CD14-positive monocyte (primary cell): ENCODE data around the gene SBF1. TPM values are rescaled to one million over a fixed set of nuclear protein-coding genes. Genes with fewer than 3 reads are reported as not detected.
A peak's percentile ranks its signal among the peaks of the same experiment; 100 is the strongest.

Source experiments
- DNase-seq, 3 donors: peaks; one replicate each; pipeline ENCODE4 v3.0.0-alpha.2; 2011 to 2022
- H2AFZ ChIP-seq: 2 replicates; pipeline ENCODE4 v1.6.0; 2012; ENCODE audit warnings: mild to moderate bottlenecking, low read depth, low read length, inconsistent platforms; ENCODE audit not compliant: insufficient read depth, poor library complexity, severe bottlenecking
- H3K27ac ChIP-seq, 2 donors: 1 replicate in 1 of 2; 2 replicates in 1 of 2; pipeline ENCODE4 v1.5.1; 2012 to 2013; ENCODE audit warnings: low read length in 2 of 2, control low read depth in 1 of 2, inconsistent platforms in 1 of 2, low read depth in 1 of 2, mild to moderate bottlenecking in 1 of 2
- H3K27me3 ChIP-seq, 2 donors: one replicate each; pipeline versions ENCODE4 v1.6.0 to v1.6.1; 2011 to 2013; ENCODE audit warnings: low read length in 2 of 2; ENCODE audit not compliant: control insufficient read depth in 2 of 2, insufficient read depth in 2 of 2
- H3K36me3 ChIP-seq, 2 donors: replicated peaks in 1 of 2; 1 replicate in 1 of 2; 2 replicates in 1 of 2; pipeline versions ENCODE4 v1.5.1 to v1.6.1; 2012 to 2013; ENCODE audit warnings: low read length in 2 of 2, control low read depth in 1 of 2, inconsistent platforms in 1 of 2, mild to moderate bottlenecking in 1 of 2; ENCODE audit not compliant: insufficient read depth in 2 of 2, control insufficient read depth in 1 of 2
- H3K4me1 ChIP-seq, 2 donors: 1 replicate in 1 of 2; 2 replicates in 1 of 2; pipeline versions ENCODE4 v1.5.1 to v1.6.1; 2012 to 2013; ENCODE audit warnings: low read length in 2 of 2, control low read depth in 1 of 2, inconsistent platforms in 1 of 2, mild to moderate bottlenecking in 1 of 2, moderate library complexity in 1 of 2; ENCODE audit not compliant: insufficient read depth in 2 of 2, control insufficient read depth in 1 of 2
- H3K4me2 ChIP-seq: replicated peaks from 2 replicates; pipeline ENCODE3; 2012; ENCODE audit warnings: low read length, moderate library complexity, mild to moderate bottlenecking; ENCODE audit not compliant: poor library complexity, severe bottlenecking; ENCODE audit errors: extremely low read depth
- H3K4me3 ChIP-seq, 3 experiments: fragments of 200-600 bp in 1 of 3; sonication (generic) in 1 of 3; replicated peaks in 1 of 3; 1 replicate in 2 of 3; 2 replicates in 1 of 3; pipeline ENCODE4 v1.5.1; 2011 to 2013; ENCODE audit warnings: low read length in 3 of 3, mild to moderate bottlenecking in 3 of 3, control low read depth in 2 of 3, low read depth in 2 of 3, inconsistent platforms in 1 of 3, moderate library complexity in 1 of 3
- H3K79me2 ChIP-seq: 2 replicates; pipeline ENCODE4 v1.6.0; 2012; ENCODE audit warnings: mild to moderate bottlenecking, control low read depth, inconsistent platforms, low read length, moderate library complexity; ENCODE audit not compliant: insufficient read depth
- H3K9ac ChIP-seq: 2 replicates; pipeline ENCODE4 v1.6.0; 2017; ENCODE audit warnings: low read length, mild to moderate bottlenecking; ENCODE audit not compliant: insufficient read depth, poor library complexity, severe bottlenecking
- H3K9me3 ChIP-seq, 2 donors: replicated peaks in 1 of 2; 1 replicate in 1 of 2; 2 replicates in 1 of 2; pipeline versions ENCODE4 v1.5.1 to v1.6.1; 2012 to 2013; ENCODE audit warnings: low read length in 2 of 2, control low read depth in 1 of 2; ENCODE audit not compliant: control insufficient read depth in 1 of 2, insufficient read depth in 1 of 2
- H4K20me1 ChIP-seq: 2 replicates; pipeline ENCODE4 v1.6.0; 2012; ENCODE audit warnings: mild to moderate bottlenecking, low read length, control low read depth, moderate library complexity; ENCODE audit not compliant: insufficient read depth
- H3K27ac Mint-ChIP-seq, 7 donors: one replicate each; pipeline ENCODE4 v1.8.0; 2020; ENCODE audit warnings: mild to moderate bottlenecking in 7 of 7, mixed read lengths in 7 of 7, moderate library complexity in 6 of 7, inconsistent platforms in 2 of 7
- H3K27me3 Mint-ChIP-seq, 3 donors: one replicate each; pipeline ENCODE4 v1.8.0; 2021 to 2022; ENCODE audit warnings: low read depth in 3 of 3, mild to moderate bottlenecking in 3 of 3, mixed read lengths in 3 of 3, moderate library complexity in 3 of 3, inconsistent platforms in 1 of 3
- H3K36me3 Mint-ChIP-seq, 2 donors: one replicate each; pipeline ENCODE4 v1.8.0; 2020; ENCODE audit warnings: mixed read lengths in 2 of 2, inconsistent platforms in 1 of 2, mild to moderate bottlenecking in 1 of 2
- H3K4me1 Mint-ChIP-seq: one replicate; pipeline ENCODE4 v1.8.0; 2020; ENCODE audit warnings: mild to moderate bottlenecking, mixed read lengths
- H3K4me3 Mint-ChIP-seq, 2 donors: one replicate each; pipeline ENCODE4 v1.8.0; 2020; ENCODE audit warnings: mild to moderate bottlenecking in 2 of 2, mixed read lengths in 2 of 2, moderate library complexity in 1 of 2
- H3K9me3 Mint-ChIP-seq, 7 donors: one replicate each; pipeline ENCODE4 v1.8.0; 2020 to 2022; ENCODE audit warnings: mixed read lengths in 7 of 7, mild to moderate bottlenecking in 6 of 7, moderate library complexity in 6 of 7, inconsistent platforms in 2 of 7
- WGBS: methylation state at CpG from one replicate; pipeline ENCODE4 v1.1.5; 2013; ENCODE audit warnings: missing lambda C conversion rate; ENCODE audit not compliant: insufficient coverage; 5-methylcytosine and 5-hydroxymethylcytosine counted together
- intact Hi-C, 2 donors: fragments of 100-400 bp; cut with micrococcal nuclease; formaldehyde crosslinking; loops; one replicate each; pipeline versions ENCODE4 v1.15.0 to v1.15.1; 2023
- polyA plus RNA-seq, 3 donors: library from polyadenylated mRNA; depleted of rRNA in 1 of 3; unstranded in 2 of 3; stranded (reverse) in 1 of 3; fragments of 300-500 nt in 2 of 3; fragments of >200 nt in 1 of 3; fragmentation: Illumina TruSeq in 2 of 3; gene quantifications; 1 replicate in 2 of 3; 2 replicates in 1 of 3; pipeline ENCODE4 v1.2.3, GENCODE V29; 2012 to 2021
- TF ChIP-seq, protein P1 (sequence below): fragments of 200-600 bp; IDR thresholded peaks from one replicate; pipeline ENCODE4 v1.8.0; 2022; ENCODE audit warnings: antibody characterized with exemption, mild to moderate bottlenecking

SBF1 gene
- polyA plus RNA-seq, 3 donors = 4.0 to 45.9 (median 6.2) TPM

DNA sequence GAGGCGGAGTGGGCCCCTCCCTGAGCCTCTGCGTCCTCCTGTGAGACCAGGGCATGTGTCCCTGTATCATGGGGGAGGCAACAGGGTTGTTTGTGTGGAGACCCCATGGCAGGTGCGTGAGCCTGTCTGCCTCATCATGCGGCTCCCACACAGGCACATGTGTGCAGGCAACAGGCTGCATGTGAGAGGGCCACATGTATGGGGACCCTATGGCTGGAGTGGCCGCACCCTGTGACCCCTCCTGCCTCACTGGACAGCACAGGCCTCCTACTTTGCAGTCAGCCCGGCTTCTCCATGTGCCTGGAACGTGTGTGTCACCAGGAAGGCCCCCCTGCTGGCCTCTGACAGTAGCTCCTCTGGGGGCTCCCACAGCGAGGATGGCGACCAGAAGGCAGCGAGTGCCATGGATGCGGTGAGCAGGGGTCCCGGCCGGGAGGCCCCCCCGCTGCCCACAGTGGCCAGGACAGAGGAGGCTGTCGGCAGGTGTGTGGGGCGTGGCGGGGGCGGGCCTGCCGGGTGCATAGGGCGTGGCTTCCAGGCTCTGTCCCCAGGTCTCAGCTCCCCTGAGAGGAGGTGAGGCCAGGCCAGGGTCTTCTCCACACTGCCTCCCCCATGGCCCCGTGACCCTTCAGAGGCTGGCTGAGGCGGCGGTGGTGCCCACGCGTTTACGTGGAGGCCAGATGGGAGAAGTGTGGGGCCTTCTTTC is 34.1 kb downstream of the SBF1 start:
- H3K4me2 ChIP-seq = no peak overlapping the region
- H4K20me1 ChIP-seq = peaks cover 41% of the 10 kb centered on the region
- WGBS = 96% methylated on average over 22 of the region's 26 CpGs
- no peak overlapping the region for H3K4me3 ChIP-seq
- intact Hi-C loops = no loop called here
- Mint-ChIP-seq H3K4me3 (no peak overlapping the region), H3K27ac (peak overlapping the region in 1 of 7 donors; percentile 58), H3K36me3 (peaks cover 41 to 77% of the 10 kb centered on the region in 2 donors), H3K9me3 (no peaks in the 10 kb centered on the region), H3K4me1 (peaks cover 2% of the 10 kb centered on the region), H3K27me3 (no peaks in the 10 kb centered on the region)
- H3K27ac ChIP-seq = no peak overlapping the region
- H3K36me3 ChIP-seq = peaks cover 72 to 88% of the 10 kb centered on the region in 2 donors
- no peak for DNase-seq
- no peaks in the 10 kb centered on the region for H3K79me2 ChIP-seq
- H3K4me1 ChIP-seq = no peaks in the 10 kb centered on the region
- no peaks in the 10 kb centered on the region for H3K9me3 ChIP-seq
- no peaks in the 10 kb centered on the region for H3K27me3 ChIP-seq
- TF ChIP-seq, protein P1, sequence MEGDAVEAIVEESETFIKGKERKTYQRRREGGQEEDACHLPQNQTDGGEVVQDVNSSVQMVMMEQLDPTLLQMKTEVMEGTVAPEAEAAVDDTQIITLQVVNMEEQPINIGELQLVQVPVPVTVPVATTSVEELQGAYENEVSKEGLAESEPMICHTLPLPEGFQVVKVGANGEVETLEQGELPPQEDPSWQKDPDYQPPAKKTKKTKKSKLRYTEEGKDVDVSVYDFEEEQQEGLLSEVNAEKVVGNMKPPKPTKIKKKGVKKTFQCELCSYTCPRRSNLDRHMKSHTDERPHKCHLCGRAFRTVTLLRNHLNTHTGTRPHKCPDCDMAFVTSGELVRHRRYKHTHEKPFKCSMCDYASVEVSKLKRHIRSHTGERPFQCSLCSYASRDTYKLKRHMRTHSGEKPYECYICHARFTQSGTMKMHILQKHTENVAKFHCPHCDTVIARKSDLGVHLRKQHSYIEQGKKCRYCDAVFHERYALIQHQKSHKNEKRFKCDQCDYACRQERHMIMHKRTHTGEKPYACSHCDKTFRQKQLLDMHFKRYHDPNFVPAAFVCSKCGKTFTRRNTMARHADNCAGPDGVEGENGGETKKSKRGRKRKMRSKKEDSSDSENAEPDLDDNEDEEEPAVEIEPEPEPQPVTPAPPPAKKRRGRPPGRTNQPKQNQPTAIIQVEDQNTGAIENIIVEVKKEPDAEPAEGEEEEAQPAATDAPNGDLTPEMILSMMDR = no peak
- H2AFZ ChIP-seq = no peak overlapping the region
- no peak overlapping the region for H3K9ac ChIP-seq

DNA sequence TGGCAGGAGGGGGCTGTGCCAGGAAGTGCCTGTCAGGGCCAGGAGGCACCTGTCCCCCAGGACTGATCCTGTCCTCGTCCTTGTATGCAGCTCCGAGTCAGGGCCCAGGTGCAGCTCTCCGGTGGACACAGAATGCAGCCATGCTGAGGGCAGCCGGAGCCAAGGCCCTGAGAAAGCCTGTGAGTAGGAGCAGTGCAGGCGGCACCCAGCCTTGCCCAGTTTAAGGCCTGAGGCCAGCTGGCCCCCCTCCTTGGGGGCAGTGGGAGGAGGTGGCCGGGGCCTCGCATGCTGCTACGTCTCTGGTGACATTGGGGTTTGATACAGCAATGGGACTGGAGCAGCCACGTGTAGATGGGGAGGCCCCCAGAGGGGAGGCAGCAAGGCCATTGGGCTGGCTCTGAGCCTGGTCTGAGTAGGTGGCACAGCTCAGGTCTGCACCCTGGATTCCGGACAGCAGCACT is 34.9 kb downstream of the SBF1 start:
- peaks cover 73 to 88% of the 10 kb centered on the region in 2 donors for H3K36me3 ChIP-seq
- Mint-ChIP-seq H3K27me3 (no peaks in the 10 kb centered on the region), H3K27ac (no peak overlapping the region), H3K9me3 (no peaks in the 10 kb centered on the region), H3K4me3 (no peak overlapping the region), H3K4me1 (no peaks in the 10 kb centered on the region), H3K36me3 (peaks cover 44 to 79% of the 10 kb centered on the region in 2 donors)
- H2AFZ ChIP-seq = no peak overlapping the region
- DNase-seq = no peak
- H3K27me3 ChIP-seq = no peaks in the 10 kb centered on the region
- no peaks in the 10 kb centered on the region for H3K79me2 ChIP-seq
- peaks cover 33% of the 10 kb centered on the region for H4K20me1 ChIP-seq
- no peaks in the 10 kb centered on the region for H3K4me1 ChIP-seq
- H3K4me2 ChIP-seq = no peak overlapping the region
- no peak overlapping the region for H3K4me3 ChIP-seq
- WGBS = 89% methylated on average over 9 of the region's 10 CpGs
- no peak overlapping the region for H3K27ac ChIP-seq
- TF ChIP-seq, protein P1 = no peak
- no peaks in the 10 kb centered on the region for H3K9me3 ChIP-seq
- no peak overlapping the region for H3K9ac ChIP-seq
- intact Hi-C loops = no loop called here
